ENCODE data around the gene LIMS2. TPM values are rescaled to one million over a fixed set of nuclear protein-coding genes. Genes with fewer than 3 reads are reported as not detected.

LIMS2 gene, protein sequence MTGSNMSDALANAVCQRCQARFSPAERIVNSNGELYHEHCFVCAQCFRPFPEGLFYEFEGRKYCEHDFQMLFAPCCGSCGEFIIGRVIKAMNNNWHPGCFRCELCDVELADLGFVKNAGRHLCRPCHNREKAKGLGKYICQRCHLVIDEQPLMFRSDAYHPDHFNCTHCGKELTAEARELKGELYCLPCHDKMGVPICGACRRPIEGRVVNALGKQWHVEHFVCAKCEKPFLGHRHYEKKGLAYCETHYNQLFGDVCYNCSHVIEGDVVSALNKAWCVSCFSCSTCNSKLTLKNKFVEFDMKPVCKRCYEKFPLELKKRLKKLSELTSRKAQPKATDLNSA
- total RNA-seq, result 3.6 and 5.0 TPM in 2 replicates

DNA sequence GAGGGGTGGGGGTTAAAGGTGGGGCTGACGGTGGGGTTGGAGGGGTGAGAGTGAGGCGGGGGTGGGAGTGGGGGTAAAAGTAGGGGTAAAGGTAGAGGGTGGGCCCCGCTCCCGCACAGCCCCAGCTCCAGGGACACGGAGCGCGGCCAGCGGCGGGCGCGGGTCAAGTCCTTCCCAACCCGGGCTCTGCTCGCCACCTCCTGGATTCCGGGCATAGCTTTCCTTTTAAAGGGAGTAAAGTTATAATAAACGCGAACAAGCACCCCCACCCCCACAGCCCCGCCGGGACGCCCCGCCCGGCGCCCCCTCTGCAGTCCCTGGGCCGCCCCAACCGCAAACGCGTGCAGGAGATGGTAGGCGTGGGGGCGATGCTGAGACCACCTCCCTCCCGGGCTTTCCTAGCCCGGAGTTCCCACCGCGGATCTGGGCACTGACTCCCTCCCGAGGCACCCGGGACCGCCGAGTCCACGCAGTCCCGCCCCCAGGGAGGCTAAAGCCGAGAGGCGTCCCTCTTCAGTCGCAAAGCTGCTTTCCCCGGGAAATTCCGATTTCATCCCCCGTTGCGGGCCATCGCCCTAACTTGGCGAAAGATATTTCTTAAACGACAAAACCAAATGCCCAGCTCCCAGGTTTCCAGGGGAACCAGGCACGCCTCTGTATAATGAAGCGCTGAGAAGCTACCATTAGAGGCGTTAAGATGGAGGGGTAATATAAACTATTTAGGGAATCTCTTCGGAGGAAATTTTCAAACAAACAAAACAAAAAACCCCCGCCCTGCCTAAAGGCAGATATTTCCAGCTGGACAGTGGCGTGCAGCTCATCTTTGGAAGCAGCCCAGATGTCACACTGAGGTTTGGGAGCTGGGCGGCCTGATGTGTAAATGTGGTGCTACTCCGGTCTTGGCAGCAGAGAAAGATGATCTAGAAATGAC, at the start of gene LIMS2:
Gene LIMS2, minus strand, starts transcription at position 200 of the 931 bp plus-strand sequence. CDS start 506 bp downstream, outside the sequence.
- DNase-seq (ENCODE audit: low read depth in 2 of 2), result peak; percentile 67 to 69

DNA sequence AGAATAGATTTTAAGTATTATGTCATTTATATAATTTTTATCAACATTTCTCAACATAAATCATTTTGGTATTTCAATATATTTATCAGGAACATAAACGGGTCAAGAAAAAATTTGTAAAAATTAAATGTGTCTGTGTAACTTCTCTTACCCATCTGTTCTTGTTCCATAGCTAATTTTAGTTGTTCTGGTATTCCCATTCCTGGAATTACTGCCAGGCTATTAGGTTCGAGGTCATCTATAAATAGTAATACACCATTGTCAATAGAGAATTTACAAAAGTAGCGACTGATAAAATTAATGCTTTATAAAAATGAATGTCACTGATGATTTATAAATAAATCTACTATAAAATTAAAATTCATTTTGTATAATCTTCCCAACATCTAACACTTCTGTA, 47.5 kb upstream of the LIMS2 start:
- DNase-seq (ENCODE audit: low read depth in 2 of 2), result no peak

DNA sequence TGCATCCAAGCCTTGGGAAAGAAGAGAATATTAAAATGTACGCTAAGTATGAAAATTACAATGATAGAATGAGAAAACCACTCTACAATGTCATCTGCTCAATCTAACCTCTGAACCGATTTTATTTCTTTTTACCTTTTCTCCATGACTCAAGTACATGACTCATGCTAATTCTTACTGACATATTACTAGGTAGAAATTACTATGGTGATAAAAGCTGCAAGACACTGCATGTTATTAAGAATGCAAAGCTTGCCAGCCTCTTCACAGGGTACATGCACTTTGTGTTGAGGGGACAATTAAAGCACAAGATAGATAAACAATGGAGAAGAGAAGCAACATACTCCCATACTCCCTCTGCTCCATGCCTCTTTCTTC, 46.6 kb upstream of the LIMS2 start:
- no peak for DNase-seq (ENCODE audit: low read depth in 2 of 2)

DNA sequence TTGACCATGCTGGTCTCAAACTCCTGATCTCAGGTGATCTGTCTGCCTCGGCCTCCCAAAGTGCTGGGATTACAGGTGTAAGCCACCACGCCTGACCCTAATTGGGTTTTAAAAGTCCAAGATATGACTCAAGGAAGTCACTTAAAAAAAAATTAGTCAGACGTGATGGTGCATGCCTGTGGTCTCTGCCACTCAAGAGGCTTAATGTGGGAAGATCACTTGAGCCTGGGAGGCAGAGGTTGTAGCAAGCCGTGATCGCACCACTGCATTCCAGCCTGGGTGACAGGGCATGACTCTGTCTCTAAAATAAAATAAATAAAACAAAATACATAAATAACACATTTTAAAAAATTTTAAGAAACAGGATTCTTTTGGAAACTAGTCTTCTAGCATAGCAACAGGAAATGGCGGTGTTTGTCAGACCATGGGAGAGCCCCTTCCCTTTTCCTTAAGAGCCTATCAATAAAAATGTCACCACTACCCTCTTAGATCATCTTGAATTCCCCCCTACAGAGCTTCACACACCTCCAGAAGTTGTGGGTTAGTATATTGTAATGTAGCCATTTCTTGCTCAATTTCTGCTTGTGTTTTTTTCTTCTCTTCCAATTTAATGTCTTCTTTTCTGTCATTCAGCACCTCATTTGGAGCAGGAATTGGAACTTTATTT, 46.1 kb upstream of the LIMS2 start:
- no peak for DNase-seq (ENCODE audit: low read depth in 2 of 2)

DNA sequence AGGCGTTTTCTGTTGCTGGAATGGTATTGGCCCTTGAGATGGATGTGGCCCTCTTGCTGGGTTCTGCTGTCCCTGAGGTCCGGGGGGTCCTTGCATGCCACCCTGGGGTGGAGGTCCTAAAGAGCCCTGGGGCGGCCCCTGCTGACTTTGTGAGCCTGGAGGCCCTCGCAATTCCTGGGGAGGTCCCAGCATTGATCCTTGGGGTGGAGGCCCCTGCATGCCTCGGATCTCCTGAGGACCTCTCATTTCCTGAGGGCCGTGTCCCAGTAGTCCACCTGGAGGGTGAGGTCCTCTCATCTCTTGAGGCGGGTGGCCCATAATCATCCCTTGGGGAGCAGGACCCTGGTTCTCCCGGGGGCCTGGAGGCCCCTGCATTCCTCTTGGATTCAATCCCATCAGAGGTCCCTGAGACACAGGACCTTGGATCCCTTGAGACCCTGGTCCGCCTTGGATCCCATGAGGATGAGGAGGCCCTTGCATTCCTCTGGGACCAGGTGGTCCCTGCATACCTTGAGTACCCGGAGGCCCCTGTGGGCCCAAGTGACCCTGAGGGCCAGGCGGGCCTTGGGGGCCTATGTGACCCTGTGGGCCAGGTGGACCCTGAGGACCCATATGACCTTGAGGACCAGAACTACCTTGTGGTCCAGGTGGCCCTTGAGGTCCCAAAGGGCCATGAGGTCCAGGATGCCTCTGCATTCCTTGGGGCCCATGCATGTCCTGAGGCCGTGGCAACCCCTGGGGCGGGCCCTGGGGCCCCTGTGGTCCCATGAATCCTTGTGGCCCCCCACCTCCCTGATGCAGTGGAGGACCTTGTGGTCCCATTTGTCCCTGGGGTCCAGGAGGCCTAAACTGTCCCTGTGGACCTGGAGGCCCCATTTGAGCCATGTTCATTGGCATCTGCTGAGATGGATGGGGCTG, 44.2 kb upstream of the LIMS2 start:
- no peak for DNase-seq (ENCODE audit: low read depth in 2 of 2)

DNA sequence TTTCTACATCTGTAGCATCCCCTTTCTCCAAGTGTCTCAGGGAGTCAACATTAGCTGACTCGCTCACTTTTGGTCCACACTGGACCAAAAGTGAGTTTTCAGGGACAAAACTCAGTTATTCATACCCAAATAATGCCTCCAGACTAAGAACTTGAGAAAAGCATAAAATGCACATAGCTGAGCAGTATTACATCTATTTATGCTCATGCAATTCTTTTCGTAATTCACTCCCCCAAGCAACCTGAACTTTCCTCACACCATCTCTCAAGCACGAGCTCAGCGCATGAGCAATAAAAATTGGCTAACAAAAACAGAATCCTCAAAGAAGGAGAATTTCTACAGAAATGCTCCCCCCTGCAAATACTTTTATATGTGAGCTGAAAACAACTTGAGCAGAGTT, 42.9 kb upstream of the LIMS2 start:
- DNase-seq (ENCODE audit: low read depth in 2 of 2), result no peak

DNA sequence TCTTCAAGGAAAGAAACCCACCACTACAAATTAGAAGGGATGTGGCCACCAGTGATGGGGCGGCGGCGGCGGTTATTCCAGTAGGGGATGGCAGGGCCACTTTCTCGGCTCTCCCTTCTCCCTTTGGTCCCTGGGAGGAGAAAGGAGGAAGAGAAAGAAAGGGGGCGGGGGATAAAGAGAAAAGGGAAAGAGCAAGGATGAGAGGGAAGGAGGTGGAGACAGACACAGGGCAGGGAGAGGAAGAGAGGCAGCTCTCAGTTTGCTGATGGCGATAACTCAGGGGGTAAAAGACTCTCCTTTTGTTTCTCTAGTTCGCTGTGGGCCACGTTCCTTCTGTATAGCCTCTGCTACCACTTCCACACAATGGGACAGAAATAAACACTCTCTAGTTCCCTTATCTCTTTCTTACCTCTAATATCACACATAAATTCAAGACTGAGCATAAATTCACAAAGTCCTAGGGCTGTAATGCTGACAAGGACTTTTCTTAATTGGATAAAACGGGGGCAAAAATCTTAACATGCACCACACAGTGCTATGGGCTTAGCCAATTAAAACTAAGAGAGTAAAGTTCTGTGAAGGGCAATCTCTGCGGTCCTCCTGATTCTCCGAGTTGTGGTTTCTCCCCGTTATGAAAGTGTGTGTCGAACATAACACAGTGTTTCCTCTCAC, 40.6 kb upstream of the LIMS2 start:
- DNase-seq (ENCODE audit: low read depth in 2 of 2), result no peak

DNA sequence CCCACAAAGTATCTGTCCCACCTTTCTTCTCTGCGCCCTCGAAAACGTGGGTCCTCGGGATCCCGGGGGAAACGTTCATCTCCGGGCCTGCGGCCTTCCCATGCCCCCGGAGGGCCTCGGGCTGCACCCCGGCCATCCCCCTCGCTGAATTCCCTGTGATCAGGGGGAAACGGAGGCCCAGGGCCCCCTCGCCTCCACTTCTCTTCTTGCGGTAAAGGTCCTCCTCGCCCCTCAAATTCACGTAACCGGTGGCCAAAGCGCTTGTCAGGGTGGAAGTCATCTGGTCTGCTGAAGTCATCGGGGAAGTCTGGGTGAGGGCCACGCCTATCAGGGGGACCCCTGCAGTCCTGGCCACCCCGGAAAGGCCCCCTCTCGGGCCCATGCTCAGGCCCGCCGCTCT, 38.2 kb upstream of the LIMS2 start:
- no peak for DNase-seq (ENCODE audit: low read depth in 2 of 2)

DNA sequence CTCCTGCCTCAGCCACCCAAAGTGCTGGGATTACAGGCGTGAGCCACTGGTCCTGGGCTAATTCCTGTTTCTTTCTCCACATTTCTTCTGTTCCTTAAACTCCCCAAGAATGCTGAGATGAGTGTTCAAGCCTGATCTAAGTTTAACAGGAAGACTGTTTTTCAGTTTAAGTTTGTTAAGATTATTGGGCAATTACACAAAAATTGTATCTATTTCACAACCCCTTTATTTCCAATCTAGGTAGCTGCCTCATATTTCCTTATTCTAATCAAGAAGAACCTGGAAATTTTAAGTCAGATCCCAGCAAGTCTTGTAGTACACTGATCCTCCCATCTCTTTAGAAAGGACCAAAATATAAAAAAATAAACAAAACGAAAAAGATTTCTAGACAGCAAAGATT, 37.7 kb upstream of the LIMS2 start:
- no peak for DNase-seq (ENCODE audit: low read depth in 2 of 2)

DNA sequence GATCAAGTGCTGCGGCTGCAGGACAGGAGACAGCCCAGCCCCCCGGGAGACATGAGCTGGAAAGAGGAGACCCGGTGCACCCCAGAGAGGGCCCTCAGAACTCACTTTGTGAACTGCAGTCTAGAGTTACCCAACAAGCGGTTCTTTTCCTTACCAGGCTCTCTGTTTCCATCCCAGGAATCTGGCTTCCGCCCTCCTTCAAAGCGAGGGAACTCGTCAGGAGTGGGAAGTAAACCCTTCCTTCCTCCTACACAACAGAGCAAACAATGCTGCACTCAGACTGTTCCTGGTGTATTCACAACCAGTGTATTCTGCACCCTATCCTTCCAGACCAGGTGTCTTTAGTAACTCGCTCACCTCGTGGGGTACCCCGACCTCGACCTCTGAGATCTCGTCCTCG, 34.0 kb upstream of the LIMS2 start:
- no peak for DNase-seq (ENCODE audit: low read depth in 2 of 2)

DNA sequence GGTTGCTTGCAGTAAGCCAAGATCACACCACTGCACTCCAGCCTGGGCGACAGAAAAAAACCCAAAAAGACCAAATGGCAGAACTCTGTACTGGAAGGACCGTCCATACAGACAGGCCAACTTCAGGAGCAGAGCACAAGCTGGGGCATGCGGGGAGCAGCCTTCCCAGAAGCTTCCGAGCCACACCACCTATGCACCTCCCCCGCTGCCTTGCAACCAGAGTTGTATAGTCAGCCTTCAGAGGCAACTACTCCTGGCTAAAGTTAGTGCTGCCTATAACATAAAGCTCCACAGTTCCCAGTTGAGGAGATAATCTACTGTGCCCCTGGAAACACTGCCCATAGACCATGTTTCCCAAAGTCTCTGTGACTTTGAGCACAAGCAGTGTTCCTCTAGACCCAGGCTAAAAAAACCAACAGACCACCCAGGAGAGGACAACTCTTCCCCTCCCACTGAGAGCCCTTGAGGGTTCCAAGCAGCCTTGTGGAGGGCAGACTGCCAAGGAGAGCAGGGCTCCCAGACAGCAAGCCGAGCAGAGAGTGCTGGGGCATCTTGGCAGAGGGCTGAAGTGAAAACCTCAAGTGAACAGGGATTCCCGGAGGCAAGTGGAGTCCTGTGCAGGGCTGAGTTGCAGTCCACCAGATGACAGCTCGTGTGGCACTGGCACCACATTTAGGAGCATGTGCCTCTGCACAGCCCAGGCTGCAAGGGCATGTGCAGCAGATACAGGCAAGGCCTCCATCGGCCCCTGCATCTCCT, 32.7 kb upstream of the LIMS2 start:
- DNase-seq (ENCODE audit: low read depth in 2 of 2), result no peak

DNA sequence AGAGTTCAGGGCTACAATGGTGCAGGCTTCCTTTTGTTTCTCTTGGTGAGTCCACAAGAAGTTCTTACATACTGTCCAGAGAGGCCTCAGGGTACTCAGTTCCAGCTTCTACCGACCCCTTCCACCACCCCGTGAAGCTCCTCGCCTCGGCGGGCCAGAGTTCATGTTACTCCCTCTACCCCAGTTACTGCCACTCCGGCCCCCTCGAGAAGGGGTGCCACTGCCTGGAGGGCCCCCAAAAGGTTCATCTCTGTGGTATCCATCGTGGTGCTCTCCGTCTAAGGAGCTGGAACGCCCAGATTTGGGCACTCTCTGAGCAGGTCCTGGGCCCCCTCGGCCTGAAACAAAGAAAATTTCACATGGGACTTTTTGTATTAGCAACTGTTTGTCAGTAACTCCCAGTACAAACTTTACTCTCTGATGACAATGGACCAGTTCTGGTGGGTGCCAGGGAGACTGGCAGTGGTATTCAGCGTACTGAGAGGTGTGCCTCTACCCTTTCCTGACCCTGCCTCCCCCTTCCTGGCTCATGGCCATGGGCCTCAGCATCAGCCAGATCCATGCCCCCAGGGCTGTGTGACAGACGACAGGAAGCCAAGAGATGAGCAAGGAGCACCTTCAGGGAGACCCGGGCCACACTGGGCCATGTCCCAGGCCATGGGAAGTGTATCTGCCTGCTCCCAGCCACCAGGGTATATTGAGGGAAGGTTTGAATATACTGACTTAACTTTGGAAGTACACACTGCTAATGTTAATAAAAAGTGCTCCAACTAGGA, 31.1 kb upstream of the LIMS2 start:
- DNase-seq (ENCODE audit: low read depth in 2 of 2), result no peak

DNA sequence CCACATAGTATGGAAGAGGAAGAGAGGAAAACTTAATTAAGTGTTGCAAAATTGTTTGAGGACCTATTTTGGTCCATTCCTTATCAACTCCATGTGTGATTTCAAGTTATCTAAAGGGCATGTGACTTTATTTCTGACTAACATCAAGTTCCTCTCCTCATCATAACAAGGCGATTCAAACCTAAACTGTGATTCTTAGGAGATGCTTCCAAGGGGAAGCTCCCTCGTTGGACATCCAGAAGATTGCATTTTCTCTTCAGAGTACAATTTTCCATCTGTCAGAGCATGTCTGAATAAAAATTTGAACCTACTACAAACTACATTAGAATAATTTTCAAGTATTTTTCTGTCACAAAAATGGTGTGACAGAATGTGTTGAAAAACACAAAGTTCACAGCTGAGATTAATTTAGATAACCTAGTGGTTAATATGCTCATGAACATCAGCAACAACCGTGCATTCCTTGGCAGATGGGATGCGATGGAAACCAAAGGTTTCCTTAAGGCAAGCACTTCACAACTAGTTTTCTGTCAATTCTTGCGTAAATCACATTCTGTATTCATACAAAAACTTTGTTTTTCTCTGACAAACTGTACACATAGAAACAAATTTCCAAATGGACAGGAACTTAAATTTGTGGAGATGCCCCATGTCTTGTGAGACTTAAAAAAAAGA, 30.2 kb upstream of the LIMS2 start:
- DNase-seq (ENCODE audit: low read depth in 2 of 2), result no peak

DNA sequence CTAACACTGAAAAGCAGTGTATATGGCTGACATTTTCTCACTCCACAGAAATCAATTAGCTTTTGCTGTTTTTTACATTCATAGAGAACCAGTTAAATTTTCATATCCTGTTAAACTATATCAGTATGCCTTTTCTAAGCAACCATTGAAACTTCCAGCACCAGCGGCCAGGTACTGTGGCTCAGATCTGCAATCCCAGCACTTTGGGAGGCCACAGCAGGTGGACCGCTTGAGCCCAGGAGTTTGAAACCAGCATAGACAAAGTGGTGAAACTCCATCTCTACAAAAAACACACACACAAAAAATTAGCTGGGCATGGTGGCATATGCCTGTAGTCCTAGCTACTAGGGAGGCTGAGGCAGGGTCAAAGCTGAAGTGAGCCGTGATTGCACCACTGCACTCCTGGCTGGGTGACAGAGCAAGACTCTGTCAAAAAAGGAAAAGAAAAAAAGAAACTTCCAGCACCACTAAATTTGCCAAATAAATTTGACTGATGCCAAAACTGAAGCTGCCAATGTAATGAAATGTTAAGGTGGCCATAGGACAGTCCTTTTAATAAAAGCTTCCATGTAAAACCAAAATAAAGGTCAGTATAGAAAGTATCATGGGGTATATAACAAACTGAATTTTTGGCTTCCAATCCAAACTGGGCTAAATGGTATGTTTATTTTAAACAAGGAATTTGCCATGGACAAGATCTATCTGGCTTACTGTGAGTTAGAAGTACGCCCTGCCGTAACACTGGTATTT, 29.5 kb upstream of the LIMS2 start:
- DNase-seq (ENCODE audit: low read depth in 2 of 2), result no peak

DNA sequence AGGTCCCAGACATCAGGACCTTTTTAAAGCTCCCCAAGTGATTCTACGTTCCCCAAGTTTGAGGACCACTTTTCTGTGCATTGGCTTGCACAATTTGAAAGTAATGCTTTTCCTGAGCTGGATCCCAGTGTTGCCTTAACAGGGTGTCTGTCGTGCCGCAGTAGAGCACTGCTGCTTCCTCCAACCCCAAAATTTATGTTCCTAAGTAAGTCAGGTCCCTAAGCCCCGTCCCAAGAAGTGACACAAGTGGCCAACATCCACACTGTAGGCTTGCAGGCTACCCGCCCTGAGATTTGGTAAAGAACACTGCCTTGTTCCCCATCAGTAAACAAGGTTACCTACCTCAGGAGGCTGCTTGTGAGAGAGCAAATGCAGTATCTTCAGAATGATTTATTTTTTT, 28.0 kb upstream of the LIMS2 start:
- DNase-seq (ENCODE audit: low read depth in 2 of 2), result no peak

DNA sequence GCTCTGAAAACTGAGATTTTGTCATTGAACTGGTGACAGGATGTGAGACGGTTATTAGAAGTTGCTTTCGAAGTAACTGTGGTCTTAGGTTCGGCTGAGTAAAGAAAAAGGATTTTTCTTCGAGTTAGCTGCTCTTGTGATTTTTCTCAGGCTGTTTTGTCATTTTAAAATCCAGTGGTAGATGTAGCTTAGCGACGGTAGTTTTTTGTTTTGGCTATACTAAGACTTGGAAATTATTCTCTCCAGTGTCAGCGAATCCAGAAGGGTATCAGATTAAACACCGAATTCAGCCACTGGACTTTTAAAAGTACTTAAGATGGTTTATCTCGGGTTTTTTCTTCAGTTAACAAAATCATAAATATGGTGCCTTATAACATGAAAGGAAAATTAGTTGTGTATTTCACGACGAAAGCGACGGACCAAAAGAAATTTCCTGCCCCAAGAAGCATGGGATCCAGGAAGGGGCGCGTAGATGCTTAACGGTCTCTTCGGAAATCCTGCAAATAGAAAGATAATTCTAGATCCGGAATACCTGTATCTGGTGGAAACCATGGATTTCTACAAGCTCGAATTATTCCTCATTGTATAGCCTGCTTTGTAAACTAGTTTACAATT, 27.2 kb upstream of the LIMS2 start:
- peak in 1 of 2 donors; percentile 17 for DNase-seq (ENCODE audit: low read depth in 2 of 2)
